ENCODE data around the gene GAPDH. TPM values are rescaled to one million over a fixed set of nuclear protein-coding genes. Genes with fewer than 3 reads are reported as not detected.

Gene GAPDH
- polyA plus RNA-seq, 2 of the 4 experiments (the other 2 are of a cell fraction): 6,463 to 10,036 TPM

DNA sequence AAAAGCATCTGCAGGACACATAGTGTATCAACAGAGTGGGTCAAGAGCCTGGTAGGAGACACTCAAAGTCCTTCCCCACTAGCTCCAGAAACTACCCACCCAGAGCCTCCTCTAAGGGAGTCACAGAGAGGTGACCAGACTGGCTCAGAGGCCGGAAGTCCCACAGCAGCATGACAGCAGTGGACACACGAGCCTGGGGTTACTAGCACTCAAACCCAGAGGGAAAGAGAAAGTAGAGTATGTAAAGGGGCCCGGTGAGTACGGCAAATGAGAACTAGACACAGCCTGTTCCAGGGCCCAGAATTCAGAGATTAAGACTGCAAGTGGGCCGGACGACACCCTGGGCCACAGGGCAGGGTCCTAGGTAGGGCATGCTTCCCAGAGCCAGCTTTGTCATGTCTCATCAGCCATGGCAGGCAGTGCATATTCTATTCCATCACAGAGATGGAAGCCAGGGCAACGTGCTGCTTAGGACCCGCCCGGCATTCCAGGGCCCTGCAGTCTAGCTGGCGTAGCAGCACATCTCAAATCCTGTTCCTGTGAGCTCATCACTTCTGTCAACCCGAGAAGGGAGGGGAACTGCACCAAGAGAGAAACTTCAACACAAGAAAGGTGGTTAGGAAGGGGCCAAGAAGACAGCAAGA lies 17.3 kb downstream of the GAPDH start:
- peak overlapping the region; percentile 25; the same call in 1 of the 3 replicates for H3K4me2 ChIP-seq
- 70% methylated on average over 11 of the region's 11 CpGs for WGBS (ENCODE audit: missing lambda C conversion rate)
- POLR2A ChIA-PET: interaction anchor here (0.6 to 3.4 kb wide), 4 partner anchors 16 to 215 kb away, joined by 3 to 34 read pairs (median 4); partner anchors contain the start of genes COPS7A, GAPDH and NOP2
- ATAC-seq (peak in 1 of 2 experiments; percentile 4; a peak in 1 of 6 replicates), FAIRE-seq (no peak), DNase-seq (ENCODE audit: low read depth in 1 of 2, low spot score in 1 of 2) (peak in 1 of 2 experiments; percentile 57)
- no peaks in the 10 kb centered on the region for H3K9me3 ChIP-seq
- peaks cover 41% of the 10 kb centered on the region for H3K4me1 ChIP-seq
- H3K27ac ChIP-seq: peak overlapping the region in 1 of 2 experiments; percentile 49; a peak in 4 of 6 replicates
- H3K4me3 ChIP-seq: no peak overlapping the region
- CTCF ChIA-PET: interaction anchor here (0.6 to 25.9 kb wide), 10 partner anchors 5 to 273 kb away, joined by 3 to 491 read pairs (median 4); partner anchors contain the start of genes GAPDH, IFFO1 and NOP2
- TF ChIP-seq TP53 (CRISPR knock-in tag; IDR thresholded peaks at IDR 0.05) (no peak), CHD2 (IDR thresholded peaks at IDR 0.05; ENCODE audit: low read length, partially characterized antibody) (no peak), MYC (IDR thresholded peaks at IDR 0.05; ENCODE audit: borderline replicate concordance, low read length) (no peak), HOXB5 (CRISPR knock-in tag; IDR thresholded peaks at IDR 0.05) (no peak), RCOR1 (IDR thresholded peaks at IDR 0.05; ENCODE audit: low read depth, low read length) (no peak), GATA3 (IDR thresholded peaks at IDR 0.05; ENCODE audit: borderline replicate concordance) (no peak), ZSCAN20 (CRISPR knock-in tag; IDR thresholded peaks at IDR 0.05) (no peak), ZFP36 (IDR thresholded peaks at IDR 0.05; ENCODE audit: borderline replicate concordance, partially characterized antibody) (no peak), HEYL (CRISPR knock-in tag; IDR thresholded peaks at IDR 0.05) (no peak), NFE2L2 (conservative IDR thresholded peaks at IDR 0.05; ENCODE audit: low read length) (no peak), EHMT2 (IDR thresholded peaks at IDR 0.05; ENCODE audit: low read depth) (no peak), NPAS2 (CRISPR knock-in tag; IDR thresholded peaks at IDR 0.05; ENCODE audit: borderline replicate concordance) (no peak), KDM1A (IDR thresholded peaks at IDR 0.05; ENCODE audit: low read depth) (no peak), ESRRA (IDR thresholded peaks at IDR 0.05; ENCODE audit: borderline replicate concordance, low read length) (no peak), RFX5 (IDR thresholded peaks at IDR 0.05) (no peak), EHF (CRISPR knock-in tag; IDR thresholded peaks at IDR 0.05) (no peak), NR3C1 (IDR thresholded peaks at IDR 0.05) (no peak)
- TF ChIP-seq, protein P1, sequence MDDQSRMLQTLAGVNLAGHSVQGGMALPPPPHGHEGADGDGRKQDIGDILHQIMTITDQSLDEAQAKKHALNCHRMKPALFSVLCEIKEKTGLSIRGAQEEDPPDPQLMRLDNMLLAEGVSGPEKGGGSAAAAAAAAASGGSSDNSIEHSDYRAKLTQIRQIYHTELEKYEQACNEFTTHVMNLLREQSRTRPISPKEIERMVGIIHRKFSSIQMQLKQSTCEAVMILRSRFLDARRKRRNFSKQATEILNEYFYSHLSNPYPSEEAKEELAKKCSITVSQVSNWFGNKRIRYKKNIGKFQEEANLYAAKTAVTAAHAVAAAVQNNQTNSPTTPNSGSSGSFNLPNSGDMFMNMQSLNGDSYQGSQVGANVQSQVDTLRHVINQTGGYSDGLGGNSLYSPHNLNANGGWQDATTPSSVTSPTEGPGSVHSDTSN (IDR thresholded peaks at IDR 0.05): no peak

DNA sequence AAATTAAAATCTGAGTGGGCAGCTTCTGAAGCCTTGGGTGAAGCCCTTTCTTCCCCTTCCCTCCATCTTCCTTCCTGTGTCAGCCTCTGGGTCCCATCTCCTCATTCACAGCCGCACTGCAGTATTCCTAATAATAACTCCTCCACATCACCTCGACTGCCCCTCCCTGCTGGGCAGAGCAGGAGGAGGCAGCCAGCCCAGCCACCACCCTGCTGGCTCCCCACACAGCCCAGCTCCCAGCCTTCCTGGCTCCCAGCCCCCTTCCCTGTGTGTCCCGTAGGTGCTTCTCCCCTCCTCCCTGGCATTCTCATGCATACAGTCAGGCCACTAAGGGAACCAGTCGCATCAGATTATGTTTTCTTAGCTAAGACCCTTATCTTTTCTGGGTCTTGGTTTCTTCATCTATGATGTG lies 17.8 kb downstream of the GAPDH start:
- no peak overlapping the region for H3K4me3 ChIP-seq
- H3K9me3 ChIP-seq: no peaks in the 10 kb centered on the region
- H3K27ac ChIP-seq: peak overlapping the region; percentile 8 to 49; a peak in 4 of 6 replicates
- WGBS (ENCODE audit: missing lambda C conversion rate): 38% methylated on average over 4 of the region's 4 CpGs
- peak in 1 of 2 experiments; percentile 1; a peak in 1 of 6 replicates for ATAC-seq
- no peak for FAIRE-seq
- TF ChIP-seq, protein P1 (IDR thresholded peaks at IDR 0.05): no peak
- TF ChIP-seq CEBPB (IDR thresholded peaks at IDR 0.05) (no peak), JUNB (IDR thresholded peaks at IDR 0.05) (no peak)
- TF ChIP-seq, protein P2, sequence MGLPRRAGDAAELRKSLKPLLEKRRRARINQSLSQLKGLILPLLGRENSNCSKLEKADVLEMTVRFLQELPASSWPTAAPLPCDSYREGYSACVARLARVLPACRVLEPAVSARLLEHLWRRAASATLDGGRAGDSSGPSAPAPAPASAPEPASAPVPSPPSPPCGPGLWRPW (IDR thresholded peaks at IDR 0.05): no peak
- H3K4me2 ChIP-seq: peak overlapping the region; percentile 25; the same call in 1 of the 3 replicates
- POLR2A ChIA-PET: interaction anchor here (0.6 to 1.7 kb wide), 2 partner anchors 16 to 321 kb away, joined by 3 to 5 read pairs; partner anchors contain the start of genes NOP2 and SPSB2
- peaks cover 41% of the 10 kb centered on the region for H3K4me1 ChIP-seq
- DNase-seq (ENCODE audit: low read depth in 1 of 2, low spot score in 1 of 2): no peak
- CTCF ChIA-PET: interaction anchor here (1.0 to 25.9 kb wide), 8 partner anchors 5 to 273 kb away, joined by 3 to 491 read pairs (median 4); partner anchors contain the start of genes GAPDH, IFFO1 and NOP2

Data from A549 (cell line).